ENCODE results near the gene FFAR2. TPM values are rescaled to one million over a fixed set of nuclear protein-coding genes. Genes with fewer than 3 reads are reported as not detected.

Gene FFAR2
- total RNA-seq, 1 experiment from 2014 or later = not detected

- H3K27me3 Mint-ChIP-seq (ENCODE audit: low read depth) = peaks cover 48% of the 10 kb centered on the region
- no peak overlapping the region for H3K27ac ChIP-seq (ENCODE audit: insufficient read length, low read depth, low read length)
- no CpG with 5 or more reads among the region's 7 CpGs for WGBS (ENCODE audit: extremely low coverage, insufficient read length, low lambda C conversion rate)
Measured at GRCh38 chr19:35416331-35416730, 31.7 kb upstream of the FFAR2 start.

More at GRCh38 chr19:35416331-35416730, 31.7 kb upstream of the FFAR2 start:
- Histone ChIP-seq H2AFZ (ENCODE audit: low read length) (no peak overlapping the region), H3K23ac (ENCODE audit: insufficient read length, low read depth, low read length) (no peak overlapping the region), H2BK15ac (ENCODE audit: low read depth, low read length) (no peak overlapping the region), H4K91ac (ENCODE audit: insufficient read length, low read depth, low read length) (no peak overlapping the region), H2BK5ac (ENCODE audit: insufficient read length, low read length) (no peak overlapping the region), H4K20me1 (ENCODE audit: control insufficient read depth, insufficient read depth, insufficient read length) (no peaks in the 10 kb centered on the region), H3K4me2 (ENCODE audit: insufficient read depth, insufficient read length, low read length) (no peak overlapping the region), H3K56ac (ENCODE audit: insufficient read length, low read depth, low read length) (no peak overlapping the region), H2AK5ac (ENCODE audit: insufficient read length, low read length) (no peak overlapping the region), H3K27me3 (ENCODE audit: insufficient read depth, low read length) (no peaks in the 10 kb centered on the region), H3T11ph (ENCODE audit: low read length) (no peak overlapping the region), H4K5ac (ENCODE audit: insufficient read length, low read depth, low read length) (no peak overlapping the region), H2BK20ac (ENCODE audit: low read depth, low read length, poor library complexity, severe bottlenecking) (no peak overlapping the region), H3K4ac (ENCODE audit: low read depth, low read length) (no peak overlapping the region), H3K18ac (ENCODE audit: insufficient read length, low read depth, low read length) (no peak overlapping the region), H3K4me1 (ENCODE audit: insufficient read depth, low read length) (no peaks in the 10 kb centered on the region), H2BK120ac (ENCODE audit: low read depth, low read length, poor library complexity, severe bottlenecking) (no peak overlapping the region), H3K79me1 (ENCODE audit: insufficient read depth, low read depth, low read length, poor library complexity, severe bottlenecking) (no peaks in the 10 kb centered on the region), H3K9me3 (ENCODE audit: control insufficient read depth, low read depth, low read length) (no peaks in the 10 kb centered on the region), H3K23me2 (ENCODE audit: insufficient read length, low read depth, low read length, poor library complexity, severe bottlenecking) (no peaks in the 10 kb centered on the region), H4K8ac (replicated peaks; ENCODE audit: insufficient read length, low read depth, low read length) (no peak overlapping the region), H2BK12ac (ENCODE audit: insufficient read length, low read depth, low read length) (no peak overlapping the region), H3K79me2 (ENCODE audit: insufficient read depth, low read length) (no peaks in the 10 kb centered on the region), H3K14ac (ENCODE audit: insufficient read depth, low read length) (no peak overlapping the region; the same call in 1 of the 2 replicates), H3K9ac (ENCODE audit: extremely low read depth, insufficient read length, low read length) (no peak overlapping the region)
- TF ChIP-seq, protein P1, sequence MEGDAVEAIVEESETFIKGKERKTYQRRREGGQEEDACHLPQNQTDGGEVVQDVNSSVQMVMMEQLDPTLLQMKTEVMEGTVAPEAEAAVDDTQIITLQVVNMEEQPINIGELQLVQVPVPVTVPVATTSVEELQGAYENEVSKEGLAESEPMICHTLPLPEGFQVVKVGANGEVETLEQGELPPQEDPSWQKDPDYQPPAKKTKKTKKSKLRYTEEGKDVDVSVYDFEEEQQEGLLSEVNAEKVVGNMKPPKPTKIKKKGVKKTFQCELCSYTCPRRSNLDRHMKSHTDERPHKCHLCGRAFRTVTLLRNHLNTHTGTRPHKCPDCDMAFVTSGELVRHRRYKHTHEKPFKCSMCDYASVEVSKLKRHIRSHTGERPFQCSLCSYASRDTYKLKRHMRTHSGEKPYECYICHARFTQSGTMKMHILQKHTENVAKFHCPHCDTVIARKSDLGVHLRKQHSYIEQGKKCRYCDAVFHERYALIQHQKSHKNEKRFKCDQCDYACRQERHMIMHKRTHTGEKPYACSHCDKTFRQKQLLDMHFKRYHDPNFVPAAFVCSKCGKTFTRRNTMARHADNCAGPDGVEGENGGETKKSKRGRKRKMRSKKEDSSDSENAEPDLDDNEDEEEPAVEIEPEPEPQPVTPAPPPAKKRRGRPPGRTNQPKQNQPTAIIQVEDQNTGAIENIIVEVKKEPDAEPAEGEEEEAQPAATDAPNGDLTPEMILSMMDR (conservative IDR thresholded peaks at IDR 0.05) = no peak
- no peak for DNase-seq
- no peaks in the 10 kb centered on the region for H3K9me3 Mint-ChIP-seq
- no peak overlapping the region for H3K4me3 Mint-ChIP-seq
- H3K27ac Mint-ChIP-seq = no peak overlapping the region
- H3K4me1 Mint-ChIP-seq = no peaks in the 10 kb centered on the region; a peak in 1 of 4 replicates
- H3K36me3 Mint-ChIP-seq (ENCODE audit: insufficient read depth in 1 of 3, low read depth in 3 of 3) = no peaks in the 10 kb centered on the region

All from H9 (cell line).